ENCODE results near the gene UBQLN4.
"Not testable (repeated sequence)": the region's sequence is repeated elsewhere in the genome, so short reads cannot be mapped to it uniquely, and the experiment has no call there.

UBQLN4 gene

GRCh38 chr1:156080863-156081179 is 27.2 kb upstream of the UBQLN4 start:
- no peak for DNase-seq

GRCh38 chr1:156080241-156080862 is 26.8 kb upstream of the UBQLN4 start:
- no peak for DNase-seq

GRCh38 chr1:156079762-156080161 is 26.2 kb upstream of the UBQLN4 start:
- DNase-seq, result no peak

- no peak for DNase-seq
Observed at GRCh38 chr1:156078728-156079127, 25.1 kb upstream of the UBQLN4 start.

GRCh38 chr1:156077430-156077760 is 23.8 kb upstream of the UBQLN4 start:
- DNase-seq, result no peak

GRCh38 chr1:156076609-156077429 is 23.2 kb upstream of the UBQLN4 start:
- no peak for DNase-seq

- DNase-seq, result no peak
Observed at GRCh38 chr1:156075775-156076204, 22.2 kb upstream of the UBQLN4 start.

GRCh38 chr1:156075162-156075561 is 21.6 kb upstream of the UBQLN4 start:
- no peak for DNase-seq

- DNase-seq, result no peak
Observed at GRCh38 chr1:156074661-156075060, 21.1 kb upstream of the UBQLN4 start.

- DNase-seq, result no peak
Observed at GRCh38 chr1:156073740-156074139, 20.1 kb upstream of the UBQLN4 start.

GRCh38 chr1:156073110-156073687 is 19.6 kb upstream of the UBQLN4 start:
- DNase-seq, result no peak

GRCh38 chr1:156072251-156072650 is 18.7 kb upstream of the UBQLN4 start:
- no peak for DNase-seq

GRCh38 chr1:156071332-156071816 is 17.8 kb upstream of the UBQLN4 start:
- DNase-seq, result not testable (repeated sequence)

GRCh38 chr1:156070548-156070947 is 16.9 kb upstream of the UBQLN4 start:
- no peak for DNase-seq

- DNase-seq, result no peak
Observed at GRCh38 chr1:156069490-156070455, 16.2 kb upstream of the UBQLN4 start.

GRCh38 chr1:156067262-156067661 is 13.7 kb upstream of the UBQLN4 start:
- DNase-seq, result no peak

- no peak for DNase-seq
Observed at GRCh38 chr1:156065871-156066270, 12.3 kb upstream of the UBQLN4 start.

GRCh38 chr1:156065212-156065611 is 11.6 kb upstream of the UBQLN4 start:
- DNase-seq, result no peak

GRCh38 chr1:156064615-156065014 is 11.0 kb upstream of the UBQLN4 start:
- no peak for DNase-seq

- no peak for DNase-seq
Observed at GRCh38 chr1:156063997-156064285, 10.3 kb upstream of the UBQLN4 start.

- no peak for DNase-seq
Observed at GRCh38 chr1:156062189-156062588, 8.6 kb upstream of the UBQLN4 start.

GRCh38 chr1:156060937-156061636 is 7.5 kb upstream of the UBQLN4 start, which contains the start of gene RAB25:
Gene RAB25, plus strand, starts transcription at chr1:156061160. Its CDS starts 241 bp downstream, at chr1:156061401.
- no peak for DNase-seq
